CD14-positive monocyte (primary cell): ENCODE measurements around the gene ACBD4. TPM values are rescaled to one million over a fixed set of nuclear protein-coding genes. Genes with fewer than 3 reads are reported as not detected.

ENCODE experiments used
- DNase-seq, 3 donors: peaks; one replicate each; pipeline ENCODE4 v3.0.0-alpha.2; 2011 to 2022
- H2AFZ ChIP-seq: 2 replicates; pipeline ENCODE4 v1.6.0; 2012; ENCODE audit warnings: mild to moderate bottlenecking, low read depth, low read length, inconsistent platforms; ENCODE audit not compliant: insufficient read depth, poor library complexity, severe bottlenecking
- H3K27ac ChIP-seq, 2 donors: 1 replicate in 1 of 2; 2 replicates in 1 of 2; pipeline ENCODE4 v1.5.1; 2012 to 2013; ENCODE audit warnings: low read length in 2 of 2, control low read depth in 1 of 2, inconsistent platforms in 1 of 2, low read depth in 1 of 2, mild to moderate bottlenecking in 1 of 2
- H3K27me3 ChIP-seq, 2 donors: one replicate each; pipeline versions ENCODE4 v1.6.0 to v1.6.1; 2011 to 2013; ENCODE audit warnings: low read length in 2 of 2; ENCODE audit not compliant: control insufficient read depth in 2 of 2, insufficient read depth in 2 of 2
- H3K36me3 ChIP-seq, 2 donors: replicated peaks in 1 of 2; 1 replicate in 1 of 2; 2 replicates in 1 of 2; pipeline versions ENCODE4 v1.5.1 to v1.6.1; 2012 to 2013; ENCODE audit warnings: low read length in 2 of 2, control low read depth in 1 of 2, inconsistent platforms in 1 of 2, mild to moderate bottlenecking in 1 of 2; ENCODE audit not compliant: insufficient read depth in 2 of 2, control insufficient read depth in 1 of 2
- H3K4me1 ChIP-seq, 2 donors: 1 replicate in 1 of 2; 2 replicates in 1 of 2; pipeline versions ENCODE4 v1.5.1 to v1.6.1; 2012 to 2013; ENCODE audit warnings: low read length in 2 of 2, control low read depth in 1 of 2, inconsistent platforms in 1 of 2, mild to moderate bottlenecking in 1 of 2, moderate library complexity in 1 of 2; ENCODE audit not compliant: insufficient read depth in 2 of 2, control insufficient read depth in 1 of 2
- H3K4me2 ChIP-seq: replicated peaks from 2 replicates; pipeline ENCODE3; 2012; ENCODE audit warnings: low read length, moderate library complexity, mild to moderate bottlenecking; ENCODE audit not compliant: poor library complexity, severe bottlenecking; ENCODE audit errors: extremely low read depth
- H3K4me3 ChIP-seq, 3 experiments: fragments of 200-600 bp in 1 of 3; sonication (generic) in 1 of 3; replicated peaks in 1 of 3; 1 replicate in 2 of 3; 2 replicates in 1 of 3; pipeline ENCODE4 v1.5.1; 2011 to 2013; ENCODE audit warnings: low read length in 3 of 3, mild to moderate bottlenecking in 3 of 3, control low read depth in 2 of 3, low read depth in 2 of 3, inconsistent platforms in 1 of 3, moderate library complexity in 1 of 3
- H3K79me2 ChIP-seq: 2 replicates; pipeline ENCODE4 v1.6.0; 2012; ENCODE audit warnings: mild to moderate bottlenecking, control low read depth, inconsistent platforms, low read length, moderate library complexity; ENCODE audit not compliant: insufficient read depth
- H3K9ac ChIP-seq: 2 replicates; pipeline ENCODE4 v1.6.0; 2017; ENCODE audit warnings: low read length, mild to moderate bottlenecking; ENCODE audit not compliant: insufficient read depth, poor library complexity, severe bottlenecking
- H3K9me3 ChIP-seq, 2 donors: replicated peaks in 1 of 2; 1 replicate in 1 of 2; 2 replicates in 1 of 2; pipeline versions ENCODE4 v1.5.1 to v1.6.1; 2012 to 2013; ENCODE audit warnings: low read length in 2 of 2, control low read depth in 1 of 2; ENCODE audit not compliant: control insufficient read depth in 1 of 2, insufficient read depth in 1 of 2
- H4K20me1 ChIP-seq: 2 replicates; pipeline ENCODE4 v1.6.0; 2012; ENCODE audit warnings: mild to moderate bottlenecking, low read length, control low read depth, moderate library complexity; ENCODE audit not compliant: insufficient read depth
- H3K27ac Mint-ChIP-seq, 7 donors: one replicate each; pipeline ENCODE4 v1.8.0; 2020; ENCODE audit warnings: mild to moderate bottlenecking in 7 of 7, mixed read lengths in 7 of 7, moderate library complexity in 6 of 7, inconsistent platforms in 2 of 7
- H3K27me3 Mint-ChIP-seq, 3 donors: one replicate each; pipeline ENCODE4 v1.8.0; 2021 to 2022; ENCODE audit warnings: low read depth in 3 of 3, mild to moderate bottlenecking in 3 of 3, mixed read lengths in 3 of 3, moderate library complexity in 3 of 3, inconsistent platforms in 1 of 3
- H3K36me3 Mint-ChIP-seq, 2 donors: one replicate each; pipeline ENCODE4 v1.8.0; 2020; ENCODE audit warnings: mixed read lengths in 2 of 2, inconsistent platforms in 1 of 2, mild to moderate bottlenecking in 1 of 2
- H3K4me1 Mint-ChIP-seq: one replicate; pipeline ENCODE4 v1.8.0; 2020; ENCODE audit warnings: mild to moderate bottlenecking, mixed read lengths
- H3K4me3 Mint-ChIP-seq, 2 donors: one replicate each; pipeline ENCODE4 v1.8.0; 2020; ENCODE audit warnings: mild to moderate bottlenecking in 2 of 2, mixed read lengths in 2 of 2, moderate library complexity in 1 of 2
- H3K9me3 Mint-ChIP-seq, 7 donors: one replicate each; pipeline ENCODE4 v1.8.0; 2020 to 2022; ENCODE audit warnings: mixed read lengths in 7 of 7, mild to moderate bottlenecking in 6 of 7, moderate library complexity in 6 of 7, inconsistent platforms in 2 of 7
- CTCF ChIP-seq: fragments of 200-600 bp; IDR thresholded peaks from one replicate; pipeline ENCODE4 v1.8.0; 2022; ENCODE audit warnings: antibody characterized with exemption, mild to moderate bottlenecking
- WGBS: methylation state at CpG from one replicate; pipeline ENCODE4 v1.1.5; 2013; ENCODE audit warnings: missing lambda C conversion rate; ENCODE audit not compliant: insufficient coverage; 5-methylcytosine and 5-hydroxymethylcytosine counted together
- intact Hi-C, 2 donors: fragments of 100-400 bp; cut with micrococcal nuclease; formaldehyde crosslinking; loops; one replicate each; pipeline versions ENCODE4 v1.15.0 to v1.15.1; 2023
- polyA plus RNA-seq, 3 donors: library from polyadenylated mRNA; depleted of rRNA in 1 of 3; unstranded in 2 of 3; stranded (reverse) in 1 of 3; fragments of 300-500 nt in 2 of 3; fragments of >200 nt in 1 of 3; fragmentation: Illumina TruSeq in 2 of 3; gene quantifications; 1 replicate in 2 of 3; 2 replicates in 1 of 3; pipeline ENCODE4 v1.2.3, GENCODE V29; 2012 to 2021

ACBD4 gene
- polyA plus RNA-seq, 3 donors, result 4.8 to 7.4 (median 6.2) TPM

- peak overlapping the region; percentile 67 for H3K9ac ChIP-seq
- H3K27ac Mint-ChIP-seq, result peak overlapping the region; percentile 72 to 90 (median 76)
- H3K4me1 Mint-ChIP-seq, result peaks cover 24% of the 10 kb centered on the region
- H3K36me3 Mint-ChIP-seq, result peaks cover 3 to 14% of the 10 kb centered on the region in 2 donors
- WGBS, result 54% methylated on average over 17 of the region's 21 CpGs
- no peaks in the 10 kb centered on the region for H4K20me1 ChIP-seq
- intact Hi-C loops, result loop anchor here (1.0 to 10.0 kb wide), 4 partner anchors 13 to 361 kb away; partner anchors contain the start of gene HEXIM1 (in 1 of the 2)
- peaks cover 20 to 31% of the 10 kb centered on the region in 2 donors for H3K4me1 ChIP-seq
- H3K27me3 ChIP-seq, result peaks cover 0 to under 1% of the 10 kb centered on the region in 2 donors
- peaks cover 0 to 6% of the 10 kb centered on the region in 2 donors for H3K36me3 ChIP-seq
- peak overlapping the region; percentile 94 for H3K4me2 ChIP-seq
- no peak for TF ChIP-seq CTCF
- H3K27ac ChIP-seq, result peak overlapping the region in 1 of 2 donors; percentile 75
- H3K79me2 ChIP-seq, result peaks cover 5% of the 10 kb centered on the region
- H3K4me3 ChIP-seq, result peak overlapping the region; percentile 63 to 84 (median 82)
- H3K9me3 Mint-ChIP-seq, result no peaks in the 10 kb centered on the region
- H3K9me3 ChIP-seq, result no peaks in the 10 kb centered on the region
- DNase-seq, result peak in 1 of 3 donors; percentile 19
- H3K4me3 Mint-ChIP-seq, result peak overlapping the region; percentile 80 to 90
- peaks cover 2 to 7% (median 3%) of the 10 kb centered on the region in 3 donors for H3K27me3 Mint-ChIP-seq
- peak overlapping the region; percentile 88 for H2AFZ ChIP-seq
These were observed 698 bp downstream of the ACBD4 start for GRCh38 chr17:45135978-45136791.

- TF ChIP-seq CTCF, result no peak
- no peak overlapping the region for H3K9ac ChIP-seq
- Mint-ChIP-seq H3K27me3 (peaks cover 0 to 2% (median 0%) of the 10 kb centered on the region in 3 donors), H3K4me1 (peaks cover 18% of the 10 kb centered on the region), H3K4me3 (no peak overlapping the region), H3K27ac (no peak overlapping the region), H3K36me3 (peaks cover 3 to 14% of the 10 kb centered on the region in 2 donors), H3K9me3 (no peaks in the 10 kb centered on the region)
- no peak for DNase-seq
- H3K4me1 ChIP-seq, result peaks cover 14 to 24% of the 10 kb centered on the region in 2 donors
- no peak overlapping the region for H3K4me2 ChIP-seq
- no peak overlapping the region for H3K4me3 ChIP-seq
- intact Hi-C loops, result loop anchor here (10.0 kb wide), 2 partner anchors 248 to 362 kb away; no protein-coding TSS in a partner anchor
- H3K79me2 ChIP-seq, result peaks cover 5% of the 10 kb centered on the region
- H4K20me1 ChIP-seq, result no peaks in the 10 kb centered on the region
- H3K9me3 ChIP-seq, result no peaks in the 10 kb centered on the region
- no peak overlapping the region for H3K27ac ChIP-seq
- no peak overlapping the region for H2AFZ ChIP-seq
- peaks cover 0 to 6% of the 10 kb centered on the region in 2 donors for H3K36me3 ChIP-seq
- no peaks in the 10 kb centered on the region for H3K27me3 ChIP-seq
- 100% methylated on average over 5 of the region's 12 CpGs for WGBS
These were observed 1.5 kb downstream of the ACBD4 start for GRCh38 chr17:45136846-45137560.
